ENCODE measurements around the gene CACNG4.

- TF ChIP-seq CTCF (conservative IDR thresholded peaks at IDR 0.05) (no peak), EZH2 (IDR thresholded peaks at IDR 0.05; ENCODE audit: low read depth) (no peak)
Measured at GRCh38 chr17:67053438-67054000, 89.0 kb downstream of the CACNG4 start.

Data from PC-9 (cell line).